Urinary bladder (tissue), 4 donors: ENCODE measurements around the gene NFKBIA. TPM values are rescaled to one million over a fixed set of nuclear protein-coding genes. Genes with fewer than 3 reads are reported as not detected.
"Not testable (repeated sequence)": the region's sequence is repeated elsewhere in the genome, so short reads cannot be mapped to it uniquely, and the experiment has no call there.

Experiments
- DNase-seq: peaks from one replicate; pipeline ENCODE4 v3.0.0-alpha.2; 2015; ENCODE audit errors: extremely low spot score
- H3K27ac ChIP-seq: one replicate; pipeline ENCODE4 v1.5.1; 2013; ENCODE audit warnings: low read depth, mild to moderate bottlenecking, moderate library complexity
- H3K36me3 ChIP-seq: one replicate; pipeline ENCODE4 v1.6.1; 2013; ENCODE audit warnings: mild to moderate bottlenecking, moderate library complexity; ENCODE audit not compliant: insufficient read depth
- H3K4me1 ChIP-seq: one replicate; pipeline ENCODE4 v1.6.1; 2013; ENCODE audit warnings: mild to moderate bottlenecking, moderate library complexity; ENCODE audit not compliant: insufficient read depth
- H3K4me3 ChIP-seq: one replicate; pipeline ENCODE4 v1.5.1; 2013; ENCODE audit warnings: low read depth, low read length
- WGBS: extraction: QIAGEN DNeasy Blood & Tissue Kit; methylation state at CpG from one replicate; pipeline ENCODE4 v1.1.7; 2013; 5-methylcytosine and 5-hydroxymethylcytosine counted together
- polyA plus RNA-seq: library from polyadenylated mRNA; stranded (reverse); fragments of 200-250 nt; gene quantifications from one replicate; pipeline ENCODE4 v1.2.3, GENCODE V29; 2013
- total RNA-seq: library from RNA; depleted of rRNA; stranded (reverse); fragments of >200 nt; gene quantifications from one replicate; pipeline ENCODE4 v1.2.3, GENCODE V29; 2014
- donor health status: healthy with polysubstance abuse.
- donor health status: healthy.

The NFKBIA gene
- total and polyA plus RNA-seq, 2 donors = 105 to 202 TPM

DNA sequence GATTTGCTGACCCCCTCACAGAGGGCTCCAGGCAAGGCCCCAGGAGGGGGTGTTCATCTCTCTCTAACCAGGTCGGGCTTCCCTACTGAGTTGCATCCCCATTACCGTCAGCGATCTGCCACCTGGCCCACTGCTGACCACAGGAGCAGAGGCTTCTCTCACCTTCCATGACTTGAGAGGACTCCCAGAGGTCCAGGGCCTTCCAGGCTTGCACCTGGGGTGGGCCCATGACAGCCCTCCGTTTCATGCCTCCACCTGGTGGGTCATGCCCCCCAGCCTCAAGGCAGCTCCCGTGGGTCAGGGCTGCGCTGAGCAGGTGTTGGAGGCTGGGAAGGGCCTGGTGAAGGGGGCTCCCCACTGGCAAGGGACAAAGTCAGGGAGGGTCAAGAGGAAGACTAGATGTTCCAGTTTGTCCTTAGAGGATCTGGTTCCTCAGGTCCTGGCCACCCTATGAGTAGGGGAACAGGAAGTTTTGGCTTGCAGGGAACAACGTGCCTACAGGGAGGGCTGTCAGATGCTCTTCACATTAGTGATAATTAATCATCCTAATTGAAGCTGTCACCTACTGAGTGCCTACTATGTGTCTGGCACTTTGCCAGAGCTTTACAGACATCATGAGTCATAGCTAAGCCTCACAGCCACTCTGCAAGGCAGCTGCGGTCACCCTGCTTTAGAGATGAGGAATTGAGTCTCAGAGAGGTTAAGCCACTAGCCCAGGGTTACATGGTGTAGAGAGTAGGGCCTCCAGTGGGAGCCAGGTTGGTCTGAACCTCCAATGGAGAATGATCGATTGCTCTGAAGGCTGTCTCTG is 13.8 kb downstream of the NFKBIA start:
- H3K4me1 ChIP-seq = no peaks in the 10 kb centered on the region
- no peak overlapping the region for H3K27ac ChIP-seq
- WGBS = 84% methylated on average over 9 of the region's 9 CpGs
- no peak overlapping the region for H3K4me3 ChIP-seq
- no peaks in the 10 kb centered on the region for H3K36me3 ChIP-seq
- DNase-seq = no peak

DNA sequence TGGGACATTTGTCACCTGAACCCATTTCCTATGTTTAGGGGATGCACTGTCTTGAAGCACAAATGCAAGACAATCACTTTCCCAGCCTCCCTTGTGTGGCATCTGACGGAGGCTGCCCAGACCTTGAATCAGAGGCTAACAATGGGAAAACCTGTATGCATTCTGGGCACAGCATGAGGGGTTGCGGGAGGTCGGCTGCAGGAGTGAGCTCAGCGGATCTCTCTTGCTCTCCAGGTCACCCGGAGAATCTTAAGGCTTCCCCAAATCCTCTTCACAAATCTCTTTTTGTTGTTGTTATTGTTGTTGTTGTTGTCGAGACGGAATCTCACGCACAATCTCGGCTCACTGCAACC is 15.3 kb downstream of the NFKBIA start:
- no peaks in the 10 kb centered on the region for H3K4me1 ChIP-seq
- no peak overlapping the region for H3K4me3 ChIP-seq
- no peak overlapping the region for H3K27ac ChIP-seq
- no peaks in the 10 kb centered on the region for H3K36me3 ChIP-seq
- no peak for DNase-seq
- 96% methylated on average over 9 of the region's 9 CpGs for WGBS

DNA sequence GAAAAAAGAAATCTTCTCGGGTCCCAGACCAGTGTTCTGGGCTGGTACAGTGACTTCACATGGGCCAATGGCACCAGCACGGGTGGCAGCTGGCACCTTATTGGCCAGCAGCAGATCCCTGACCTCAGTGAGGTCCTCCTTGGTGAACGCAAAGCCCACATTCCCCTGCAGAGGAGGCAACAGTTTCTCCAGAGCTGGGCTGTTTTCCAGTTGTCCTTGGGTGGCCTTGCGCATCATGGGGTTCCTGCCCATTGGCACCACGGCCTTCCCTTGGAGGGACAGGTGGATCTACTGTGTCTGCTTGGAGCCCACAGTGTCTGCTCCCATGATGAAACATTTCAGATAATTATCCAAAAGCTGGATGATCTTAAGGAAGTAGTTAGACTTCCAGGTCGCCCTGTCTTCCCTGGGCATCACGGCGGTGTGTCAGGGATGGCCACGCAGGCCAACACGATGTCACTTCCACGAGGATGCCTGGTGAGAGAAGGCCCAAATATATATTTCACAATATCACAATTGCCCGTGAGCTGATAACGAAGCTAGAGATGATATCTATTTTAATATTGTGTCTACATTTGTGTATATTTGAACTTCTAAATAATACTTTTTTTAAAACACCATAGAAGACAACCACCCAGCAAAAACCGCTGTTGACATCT is 15.8 kb downstream of the NFKBIA start:
- no peaks in the 10 kb centered on the region for H3K36me3 ChIP-seq
- no peak overlapping the region for H3K27ac ChIP-seq
- H3K4me3 ChIP-seq = no peak overlapping the region
- 95% methylated on average over 14 of the region's 14 CpGs for WGBS
- DNase-seq = no peak
- H3K4me1 ChIP-seq = no peaks in the 10 kb centered on the region

DNA sequence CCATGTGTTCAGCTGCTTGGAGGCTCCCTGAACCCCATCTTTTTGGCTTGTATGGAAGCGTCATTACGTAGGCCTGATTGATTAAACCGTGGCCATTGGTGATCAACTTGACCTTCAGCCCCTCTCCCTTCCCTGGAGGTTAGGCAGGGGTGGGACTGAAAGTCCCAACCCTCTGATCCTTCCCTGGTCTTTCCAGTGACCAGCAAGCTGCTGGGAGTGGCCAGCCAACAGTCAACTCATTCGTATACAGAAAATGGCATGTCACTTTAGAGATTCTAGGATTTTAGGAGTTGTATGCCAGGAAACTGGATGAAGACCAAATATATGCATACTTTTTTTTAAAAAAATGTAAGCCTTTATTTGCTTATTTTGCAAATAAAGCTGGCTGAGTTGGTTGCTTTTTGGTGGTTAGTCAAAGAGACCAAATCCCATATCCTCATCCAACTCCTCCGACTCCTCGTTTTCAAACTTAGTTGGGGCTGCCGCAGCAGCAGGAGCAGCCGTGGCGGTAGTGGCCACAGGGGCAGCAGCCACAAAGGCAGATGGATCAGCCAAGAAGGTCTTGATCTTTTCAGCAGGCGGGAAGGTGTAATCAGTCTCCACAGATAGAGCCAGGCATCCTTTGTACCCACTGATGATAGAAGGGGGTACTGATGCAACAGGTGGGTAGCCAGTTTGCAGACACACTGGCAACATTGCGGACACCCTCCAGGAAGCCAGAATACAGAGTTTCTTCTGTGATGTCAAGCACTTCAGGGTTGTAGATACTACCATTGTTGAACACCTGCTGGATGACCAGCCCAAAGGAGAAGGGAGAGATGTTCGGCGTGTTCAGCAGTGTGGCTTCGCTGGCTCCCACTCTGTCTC is 16.6 kb downstream of the NFKBIA start:
- no peak for DNase-seq
- Histone ChIP-seq H3K36me3 (no peaks in the 10 kb centered on the region), H3K4me3 (no peak overlapping the region), H3K4me1 (no peaks in the 10 kb centered on the region), H3K27ac (no peak overlapping the region)
- WGBS = 94% methylated on average over 14 of the region's 14 CpGs

DNA sequence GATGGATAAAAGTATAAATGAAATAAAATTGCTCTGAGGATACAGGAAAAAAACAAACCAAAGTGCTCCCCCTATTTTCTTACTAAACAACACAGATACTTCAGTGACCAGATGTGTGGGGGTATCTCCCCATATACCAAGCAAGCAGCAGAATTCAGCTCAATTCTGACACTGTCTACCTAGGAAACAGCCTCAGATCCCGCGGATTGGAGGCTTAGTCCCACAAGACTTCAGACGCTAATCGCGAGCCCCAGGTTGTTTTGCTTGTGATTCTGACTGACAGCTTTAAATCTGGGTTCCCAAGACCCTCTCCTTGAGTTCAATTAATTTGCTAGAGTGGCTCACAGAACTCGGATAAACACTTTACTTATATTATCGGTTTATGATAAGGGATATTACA is 17.3 kb downstream of the NFKBIA start:
- H3K4me3 ChIP-seq = no peak overlapping the region
- H3K27ac ChIP-seq = no peak overlapping the region
- H3K36me3 ChIP-seq = no peaks in the 10 kb centered on the region
- no peak for DNase-seq
- H3K4me1 ChIP-seq = no peaks in the 10 kb centered on the region
- WGBS = 93% methylated on average over 7 of the region's 7 CpGs

DNA sequence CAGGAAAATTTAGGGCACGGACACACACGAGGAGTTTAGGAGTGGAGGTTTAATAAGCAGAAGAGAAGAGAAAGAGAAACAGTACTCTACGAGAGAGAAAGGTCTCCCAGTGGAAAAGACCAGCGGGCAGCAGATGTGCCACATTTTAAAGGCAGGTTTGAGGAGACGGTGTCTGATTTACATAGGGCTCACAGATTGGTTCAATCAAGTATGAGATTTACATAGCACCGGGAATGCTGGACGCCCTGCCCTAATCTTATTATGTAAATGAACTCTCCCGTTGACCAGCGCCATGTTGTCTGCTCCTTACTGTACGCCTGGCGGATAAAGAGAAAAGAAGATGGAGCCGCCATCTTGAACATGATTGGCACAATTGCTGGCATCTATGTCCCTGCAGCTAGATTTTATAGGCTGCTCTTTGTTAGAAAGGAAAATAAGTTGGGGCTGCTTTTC is 17.9 kb downstream of the NFKBIA start:
- Histone ChIP-seq H3K4me1 (no peaks in the 10 kb centered on the region), H3K36me3 (no peaks in the 10 kb centered on the region), H3K27ac (no peak overlapping the region), H3K4me3 (no peak overlapping the region)
- DNase-seq = no peak
- 59% methylated on average over 12 of the region's 12 CpGs for WGBS

DNA sequence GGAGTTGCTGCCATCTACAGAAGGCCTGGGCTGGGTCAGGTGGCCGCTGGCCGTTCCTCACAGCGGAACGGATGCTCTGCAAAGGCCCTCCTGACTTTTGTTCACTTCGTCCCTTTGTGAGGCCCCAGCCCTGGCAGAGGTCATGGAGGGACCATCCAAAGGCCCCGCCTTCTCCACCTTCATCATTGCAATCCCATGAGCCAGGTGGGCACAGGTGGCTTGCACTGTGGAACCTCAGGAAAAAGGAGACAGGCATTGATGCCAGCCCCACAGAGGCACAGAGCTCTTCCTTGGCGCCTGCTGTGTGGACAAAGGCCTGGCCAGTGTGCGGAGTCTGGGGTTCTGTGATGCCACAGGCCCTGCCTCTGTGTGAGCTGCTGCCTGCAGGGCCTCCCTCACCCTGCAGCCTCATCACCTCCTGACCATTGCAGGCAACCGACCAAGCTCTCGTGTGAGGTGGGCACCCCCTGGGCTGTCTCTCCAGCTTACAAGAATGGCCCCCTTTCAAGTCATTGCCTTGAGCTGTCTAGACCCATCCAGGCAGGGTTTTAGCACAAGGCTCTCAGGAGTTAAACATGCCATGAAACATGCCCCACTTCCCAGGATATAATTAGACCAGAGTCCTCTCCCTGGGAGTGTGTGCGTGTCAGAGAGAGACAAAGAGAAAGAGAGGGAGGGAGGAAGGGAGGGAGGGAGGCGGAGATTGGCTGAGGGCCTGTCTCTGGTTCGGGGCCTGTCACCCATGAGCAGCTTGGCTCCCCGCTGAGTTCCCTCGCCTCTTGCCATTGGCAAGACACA is 19.3 kb downstream of the NFKBIA start:
- 49% methylated on average over 15 of the region's 15 CpGs for WGBS
- Histone ChIP-seq H3K27ac (peak overlapping the region; percentile 73), H3K4me3 (no peak overlapping the region), H3K36me3 (no peaks in the 10 kb centered on the region), H3K4me1 (no peaks in the 10 kb centered on the region)
- DNase-seq = peak; percentile 50

DNA sequence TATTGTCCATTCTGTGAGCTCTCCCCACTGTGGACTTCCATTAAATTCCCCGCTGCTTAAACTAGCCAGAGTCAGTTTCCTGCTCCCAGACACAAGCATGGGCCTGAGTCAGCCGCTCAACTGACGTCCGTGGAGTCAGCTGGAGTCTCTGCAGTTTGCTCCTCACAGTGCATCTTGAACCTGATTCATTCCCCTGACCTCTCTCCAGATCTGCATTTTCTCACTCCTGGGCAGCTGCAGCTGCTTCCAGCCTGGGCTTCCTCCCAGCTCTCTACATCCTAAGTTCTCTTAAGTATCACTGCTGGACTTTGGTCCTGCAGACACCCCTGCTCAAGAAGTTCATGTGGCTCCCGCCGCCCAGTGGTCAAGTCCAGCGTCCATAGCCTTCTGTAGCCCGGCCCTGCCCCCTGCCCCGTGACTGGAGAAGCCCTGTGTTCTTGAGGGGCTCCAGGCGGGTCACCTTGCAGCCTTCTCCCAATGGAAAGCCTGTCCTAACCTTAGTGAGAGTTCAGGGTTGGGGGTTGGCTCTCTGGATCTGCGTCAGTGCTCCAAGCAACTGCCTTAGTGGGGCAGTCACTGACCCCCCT is 20.0 kb downstream of the NFKBIA start:
- H3K4me3 ChIP-seq = no peak overlapping the region
- peak overlapping the region; percentile 73 for H3K27ac ChIP-seq
- no peaks in the 10 kb centered on the region for H3K36me3 ChIP-seq
- 34% methylated on average over 11 of the region's 11 CpGs for WGBS
- no peak for DNase-seq
- H3K4me1 ChIP-seq = no peaks in the 10 kb centered on the region

DNA sequence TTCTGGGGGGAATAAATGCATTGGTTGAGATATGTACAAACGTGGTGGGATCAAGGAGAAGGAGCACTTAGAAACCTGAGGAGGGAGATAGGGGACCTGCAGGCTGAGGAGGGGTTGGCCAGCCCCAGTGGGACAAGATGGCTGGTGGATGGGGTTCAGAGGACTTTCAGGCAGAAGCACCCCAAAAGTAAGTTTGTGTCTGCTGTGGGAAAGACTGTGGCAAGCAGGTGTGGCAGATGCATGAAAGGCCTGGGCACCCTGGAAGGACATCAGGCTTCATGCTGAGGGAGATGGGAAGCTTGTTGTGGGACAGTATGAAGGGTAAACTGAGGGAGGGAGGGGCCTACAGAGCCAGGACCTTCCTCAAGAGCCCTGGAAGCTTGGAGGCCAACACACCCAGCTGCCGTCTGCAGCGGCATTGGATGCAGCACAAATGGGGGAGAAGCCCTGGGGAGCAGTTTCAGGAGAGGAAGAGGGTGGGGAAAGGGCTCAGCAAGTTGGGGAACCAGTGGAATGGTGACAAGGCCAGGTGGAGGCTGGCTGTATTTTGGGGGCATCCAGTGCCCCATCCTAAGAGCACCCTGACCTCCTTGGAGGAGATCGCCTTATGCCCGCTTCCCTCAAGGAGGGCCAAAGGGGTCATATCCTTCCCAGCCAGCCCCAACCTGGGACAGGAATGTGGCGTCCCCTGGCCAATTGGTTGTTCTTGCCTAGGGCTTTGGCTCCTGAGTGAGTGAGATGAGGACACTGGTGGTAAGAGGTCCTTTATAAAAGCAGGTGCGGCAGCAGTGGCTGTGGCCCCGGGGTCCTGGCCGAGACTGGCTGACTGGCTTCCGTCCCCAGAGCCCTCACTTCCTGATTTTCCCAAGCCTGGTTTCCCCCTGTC is 20.7 kb downstream of the NFKBIA start:
- Histone ChIP-seq H3K4me1 (no peaks in the 10 kb centered on the region), H3K4me3 (no peak overlapping the region), H3K36me3 (no peaks in the 10 kb centered on the region), H3K27ac (peak overlapping the region; percentile 71)
- 76% methylated on average over 10 of the region's 10 CpGs for WGBS
- DNase-seq = no peak

DNA sequence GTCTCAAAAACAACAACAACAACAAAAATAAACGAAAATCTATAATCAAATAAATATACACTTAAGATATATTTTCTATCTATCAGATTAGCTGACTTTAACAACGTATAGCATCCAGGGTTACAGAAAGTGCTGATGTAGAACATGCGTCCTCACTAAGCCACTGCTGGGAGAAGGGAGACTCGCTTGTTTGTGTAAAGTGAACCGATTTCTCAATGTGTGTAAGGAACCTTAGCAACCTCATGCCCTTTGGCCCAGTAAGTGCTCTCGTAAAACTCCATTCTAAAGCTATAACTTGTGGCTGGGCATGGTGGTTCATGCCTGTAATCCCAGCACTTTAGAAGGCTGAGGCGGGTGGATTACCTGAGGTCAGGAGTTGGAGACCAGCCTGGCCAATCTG is 23.8 kb downstream of the NFKBIA start:
- H3K36me3 ChIP-seq = no peaks in the 10 kb centered on the region
- DNase-seq = no peak
- no peaks in the 10 kb centered on the region for H3K4me1 ChIP-seq
- WGBS = 49% methylated on average over 7 of the region's 7 CpGs
- H3K4me3 ChIP-seq = no peak overlapping the region
- no peak overlapping the region for H3K27ac ChIP-seq

DNA sequence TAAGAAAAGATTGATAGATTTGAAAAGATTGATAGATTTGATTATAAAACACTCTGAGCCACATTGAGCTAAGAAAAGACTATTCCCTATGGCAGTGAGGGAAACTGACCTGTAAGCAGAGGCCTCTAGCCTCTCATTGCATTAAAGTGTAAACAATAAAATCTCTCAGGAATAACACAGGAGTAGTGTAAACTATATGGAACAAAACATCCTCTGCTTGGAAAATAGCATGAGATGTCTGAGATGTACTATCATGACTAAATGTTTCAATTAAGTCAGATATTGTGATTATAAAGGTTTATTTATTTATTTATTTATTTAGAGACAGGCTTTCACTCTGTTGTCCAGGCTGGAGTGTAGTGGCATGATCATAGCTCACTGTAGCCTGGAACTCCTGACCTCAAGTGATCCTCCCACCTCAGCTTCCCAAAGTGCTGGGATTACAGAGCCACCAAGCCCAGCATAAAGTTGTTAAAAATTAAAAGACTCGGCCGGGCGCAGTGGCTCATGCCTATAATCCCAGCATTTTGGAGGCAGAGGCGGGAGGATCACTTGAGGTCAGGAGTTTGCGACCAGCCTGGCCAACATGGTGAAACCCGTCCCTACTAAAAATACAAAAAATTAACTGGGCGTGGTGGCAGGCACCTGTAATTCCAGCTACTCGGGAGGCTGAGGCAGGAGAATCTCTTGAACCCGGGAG is 25.2 kb downstream of the NFKBIA start:
- WGBS = 86% methylated on average over 9 of the region's 9 CpGs
- H3K36me3 ChIP-seq, H3K27ac ChIP-seq, DNase-seq, H3K4me1 ChIP-seq, H3K4me3 ChIP-seq: not testable (repeated sequence)
